Activated naive CD8-positive, alpha-beta T cell treated with anti-CD3 and anti-CD28 coated beads, Interleukin-2, amount 50 U/mL, for 24 hours (primary cell): ENCODE measurements around the gene CYP39A1.

Experiments used
- ATAC-seq: fragments of 150-1000 bp; cut with Tn5 transposase; one replicate; pipeline ENCODE4 v1.10.0; 2021
- DNase-seq: peaks from one replicate; pipeline ENCODE4 v3.0.0; 2021
- H3K27ac Mint-ChIP-seq: one replicate; pipeline ENCODE4 v1.8.0; 2021; ENCODE audit warnings: mild to moderate bottlenecking, mixed read lengths
- H3K27me3 Mint-ChIP-seq: one replicate; pipeline ENCODE4 v1.8.0; 2021; ENCODE audit warnings: mixed read lengths
- H3K36me3 Mint-ChIP-seq: one replicate; pipeline ENCODE4 v1.8.0; 2021; ENCODE audit warnings: low read depth, mixed read lengths
- H3K4me1 Mint-ChIP-seq: one replicate; pipeline ENCODE4 v1.8.0; 2021; ENCODE audit warnings: mixed read lengths
- H3K4me3 Mint-ChIP-seq: one replicate; pipeline ENCODE4 v1.8.0; 2021; ENCODE audit warnings: mild to moderate bottlenecking, moderate library complexity, mixed read lengths
- H3K9me3 Mint-ChIP-seq: one replicate; pipeline ENCODE4 v1.8.0; 2021; ENCODE audit warnings: mixed read lengths

Gene CYP39A1

DNA sequence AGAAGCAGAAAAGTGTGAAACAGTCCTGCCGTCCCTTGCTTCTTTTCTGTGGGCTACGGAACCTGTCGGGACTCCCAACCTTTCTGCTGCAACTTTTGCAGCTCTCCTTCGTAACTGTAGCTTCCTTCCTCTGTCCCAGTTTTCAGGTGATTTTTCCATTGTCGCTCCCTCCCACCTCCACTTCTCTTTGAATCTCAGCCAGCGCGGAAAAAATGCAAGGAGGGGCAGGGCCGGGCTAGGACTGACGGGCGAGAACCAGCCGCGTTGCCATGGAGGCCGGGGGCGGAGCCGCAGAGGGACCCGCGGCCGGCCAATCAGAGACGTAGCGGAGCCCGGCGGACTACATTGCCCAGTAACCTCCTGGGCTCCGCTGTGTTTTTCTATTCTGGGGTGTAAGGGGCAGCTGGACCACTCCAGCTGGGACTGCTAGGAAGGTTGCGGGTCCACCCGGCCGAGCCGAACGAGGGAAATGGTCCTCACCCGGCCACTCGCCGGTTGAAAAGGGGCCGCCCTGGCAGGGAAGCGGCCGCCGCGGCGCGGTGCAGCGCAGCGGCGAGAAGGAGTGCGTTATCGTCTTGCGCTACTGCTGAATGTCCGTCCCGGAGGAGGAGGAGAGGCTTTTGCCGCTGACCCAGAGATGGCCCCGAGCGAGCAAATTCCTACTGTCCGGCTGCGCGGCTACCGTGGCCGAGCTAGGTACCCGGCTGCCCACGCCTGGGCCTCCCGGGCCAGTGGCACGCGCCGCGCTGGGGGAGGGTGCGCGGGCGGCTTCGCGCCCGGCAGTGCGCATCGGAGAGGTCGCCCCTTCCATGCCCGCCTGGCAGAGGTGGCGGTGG is at the start of gene CYP39A1, which contains the start of gene SLC25A27:
CYP39A1 (minus strand) TSS at position 216 of the 836 bp plus-strand sequence. CDS start 236 bp downstream, outside the sequence.
SLC25A27 (plus strand) TSS at position 373 of the 836 bp plus-strand sequence; CDS start at position 591, 218 bp downstream.
- H3K27me3 Mint-ChIP-seq = peaks cover 48% of the 10 kb centered on the region
- ATAC-seq (peak; percentile 100), DNase-seq (peak; percentile 86)
- H3K4me3 Mint-ChIP-seq = peak within 1 kb of the TSS; percentile 80
- no peaks in the 10 kb centered on the region for H3K36me3 Mint-ChIP-seq
- no peaks in the 10 kb centered on the region for H3K9me3 Mint-ChIP-seq
- H3K27ac Mint-ChIP-seq = peak within 1 kb of the TSS; percentile 71
- peaks cover 21% of the 10 kb centered on the region for H3K4me1 Mint-ChIP-seq

DNA sequence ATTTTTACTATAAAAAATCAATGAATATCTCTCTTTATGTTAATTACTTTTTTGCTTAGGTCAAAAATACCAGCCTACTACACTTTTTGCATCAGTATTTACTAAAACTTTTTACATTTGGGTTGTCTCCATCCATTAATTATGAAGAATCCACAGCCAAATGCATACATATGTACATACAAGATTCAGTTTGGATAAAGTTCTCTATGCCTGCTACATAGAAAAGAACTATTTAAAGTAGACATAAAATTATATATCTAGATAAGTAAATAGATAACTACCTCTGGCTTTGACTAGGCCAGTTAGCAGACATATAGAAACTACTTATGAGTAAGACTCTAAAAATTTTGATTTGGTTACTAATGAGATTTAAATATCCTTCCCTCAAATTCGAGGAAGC is 47.4 kb upstream of the CYP39A1 start:
- no peak for DNase-seq

DNA sequence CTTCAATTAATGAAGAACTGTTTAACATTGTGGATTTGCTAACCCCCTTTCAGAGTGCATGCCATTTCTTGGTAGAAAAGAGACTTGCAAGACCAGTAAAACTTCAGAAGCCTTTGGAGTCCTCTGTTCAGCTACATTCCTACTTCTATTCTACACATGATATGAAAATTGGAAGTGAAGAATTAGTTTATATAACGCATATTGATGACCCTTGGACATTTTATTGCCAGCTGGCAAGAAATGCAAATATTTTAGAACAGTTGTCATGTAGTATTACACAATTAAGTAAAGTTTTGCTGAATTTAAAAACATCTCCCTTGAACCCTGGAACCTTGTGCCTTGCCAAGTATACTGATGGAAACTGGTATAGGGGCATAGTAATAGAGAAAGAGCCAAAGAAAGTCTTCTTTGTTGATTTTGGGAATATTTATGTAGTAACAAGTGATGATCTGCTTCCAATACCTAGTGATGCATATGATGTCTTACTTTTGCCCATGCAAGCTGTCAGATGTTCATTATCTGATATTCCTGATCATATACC is 38.4 kb upstream of the CYP39A1 start:
- Mint-ChIP-seq H3K4me1 (no peaks in the 10 kb centered on the region), H3K36me3 (no peaks in the 10 kb centered on the region), H3K9me3 (no peaks in the 10 kb centered on the region), H3K27me3 (peaks cover 2% of the 10 kb centered on the region), H3K27ac (no peak overlapping the region), H3K4me3 (no peak overlapping the region)
- ATAC-seq = no peak
- no peak for DNase-seq

More for the DNA sequence above, 47.4 kb upstream of the CYP39A1 start:
- no peak overlapping the region for H3K27ac Mint-ChIP-seq
- H3K9me3 Mint-ChIP-seq = no peaks in the 10 kb centered on the region
- no peak for ATAC-seq
- no peak overlapping the region for H3K4me3 Mint-ChIP-seq
- H3K36me3 Mint-ChIP-seq = no peaks in the 10 kb centered on the region
- H3K4me1 Mint-ChIP-seq = no peaks in the 10 kb centered on the region
- H3K27me3 Mint-ChIP-seq = peaks cover 22% of the 10 kb centered on the region

- ATAC-seq (no peak), DNase-seq (no peak)
- no peaks in the 10 kb centered on the region for H3K9me3 Mint-ChIP-seq
- no peaks in the 10 kb centered on the region for H3K4me1 Mint-ChIP-seq
- no peaks in the 10 kb centered on the region for H3K36me3 Mint-ChIP-seq
- H3K4me3 Mint-ChIP-seq = no peak overlapping the region
- no peak overlapping the region for H3K27ac Mint-ChIP-seq
- H3K27me3 Mint-ChIP-seq = no peaks in the 10 kb centered on the region
Observed at GRCh38 chr6:46690141-46690755, 37.6 kb upstream of the CYP39A1 start.

GRCh38 chr6:46689657-46690056 is 37.0 kb upstream of the CYP39A1 start:
- Mint-ChIP-seq H3K27ac (no peak overlapping the region), H3K9me3 (no peaks in the 10 kb centered on the region), H3K27me3 (no peaks in the 10 kb centered on the region), H3K4me1 (no peaks in the 10 kb centered on the region), H3K36me3 (no peaks in the 10 kb centered on the region), H3K4me3 (no peak overlapping the region)
- ATAC-seq (no peak), DNase-seq (no peak)

DNA sequence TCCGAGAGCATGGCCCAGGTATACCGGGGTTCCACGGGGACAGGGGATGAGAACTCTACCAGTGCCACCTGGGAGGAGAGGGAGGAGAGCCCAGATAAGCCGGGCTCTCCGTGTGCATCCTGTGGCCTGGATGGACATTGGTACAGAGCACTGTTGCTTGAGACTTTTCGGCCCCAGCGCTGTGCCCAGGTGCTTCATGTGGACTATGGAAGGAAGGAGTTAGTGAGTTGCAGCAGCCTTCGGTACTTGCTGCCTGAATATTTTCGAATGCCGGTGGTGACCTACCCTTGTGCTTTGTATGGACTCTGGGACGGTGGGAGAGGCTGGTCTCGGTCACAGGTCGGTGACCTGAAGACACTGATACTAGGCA is 36.3 kb upstream of the CYP39A1 start:
- H3K4me3 Mint-ChIP-seq = no peak overlapping the region
- no peaks in the 10 kb centered on the region for H3K9me3 Mint-ChIP-seq
- DNase-seq = no peak
- ATAC-seq = no peak
- H3K36me3 Mint-ChIP-seq = no peaks in the 10 kb centered on the region
- H3K27ac Mint-ChIP-seq = no peak overlapping the region
- H3K4me1 Mint-ChIP-seq = no peaks in the 10 kb centered on the region
- H3K27me3 Mint-ChIP-seq = no peaks in the 10 kb centered on the region

DNA sequence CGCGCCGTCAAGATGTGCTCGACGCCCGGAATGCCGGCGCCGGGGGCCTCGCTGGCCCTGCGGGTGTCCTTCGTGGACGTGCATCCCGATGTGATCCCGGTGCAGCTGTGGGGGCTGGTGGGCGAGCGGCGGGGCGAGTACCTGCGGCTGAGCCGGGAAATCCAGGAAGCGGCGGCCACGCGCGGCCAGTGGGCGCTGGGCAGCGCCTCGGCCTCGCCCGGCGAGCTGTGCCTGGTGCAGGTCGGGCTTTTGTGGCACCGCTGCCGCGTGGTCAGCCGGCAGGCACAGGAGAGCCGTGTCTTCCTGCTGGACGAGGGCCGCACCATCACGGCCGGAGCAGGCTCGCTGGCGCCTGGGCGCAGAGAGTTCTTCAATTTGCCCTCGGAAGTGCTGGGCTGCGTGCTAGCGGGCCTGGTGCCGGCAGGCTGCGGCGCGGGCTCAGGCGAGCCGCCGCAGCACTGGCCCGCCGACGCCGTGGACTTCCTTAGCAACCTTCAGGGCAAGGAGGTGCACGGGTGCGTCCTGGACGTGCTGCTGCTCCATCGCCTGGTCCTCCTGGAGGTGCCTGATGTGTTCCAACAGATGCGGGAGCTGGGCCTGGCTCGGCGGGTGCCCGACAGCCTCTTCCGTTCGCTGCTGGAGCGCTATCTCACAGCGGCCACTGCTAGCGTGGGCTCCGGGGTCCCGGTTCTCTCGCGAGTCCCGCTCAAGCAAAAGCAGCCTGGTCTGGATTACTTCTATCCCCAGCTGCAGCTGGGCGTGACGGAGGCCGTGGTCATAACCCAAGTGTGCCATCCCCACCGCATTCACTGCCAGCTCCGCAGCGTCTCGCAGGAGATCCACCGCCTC is 35.7 kb upstream of the CYP39A1 start:
- Mint-ChIP-seq H3K36me3 (no peaks in the 10 kb centered on the region), H3K27me3 (no peaks in the 10 kb centered on the region), H3K4me3 (no peak overlapping the region), H3K4me1 (no peaks in the 10 kb centered on the region), H3K9me3 (no peaks in the 10 kb centered on the region), H3K27ac (no peak overlapping the region)
- no peak for DNase-seq
- ATAC-seq = no peak

- no peak within 1 kb of the TSS for H3K4me3 Mint-ChIP-seq
- peaks cover 3% of the 10 kb centered on the region for H3K27me3 Mint-ChIP-seq
- no peak for ATAC-seq
- H3K27ac Mint-ChIP-seq = no peak within 1 kb of the TSS
- DNase-seq = no peak
- H3K4me1 Mint-ChIP-seq = no peaks in the 10 kb centered on the region
- no peaks in the 10 kb centered on the region for H3K36me3 Mint-ChIP-seq
- H3K9me3 Mint-ChIP-seq = no peaks in the 10 kb centered on the region
Observed at GRCh38 chr6:46687619-46688097, 35.0 kb upstream of the CYP39A1 start, which contains the start of gene TDRD6. TSS of gene TDRD6 (plus strand) at chr6:46687885. CDS start at chr6:46688129, 244 bp downstream.

- ATAC-seq (no peak), DNase-seq (no peak)
- Mint-ChIP-seq H3K27me3 (peaks cover 13% of the 10 kb centered on the region), H3K36me3 (no peaks in the 10 kb centered on the region), H3K4me1 (no peaks in the 10 kb centered on the region), H3K27ac (no peak overlapping the region), H3K9me3 (no peaks in the 10 kb centered on the region), H3K4me3 (no peak overlapping the region)
Observed at GRCh38 chr6:46684771-46685170, 32.2 kb upstream of the CYP39A1 start.

GRCh38 chr6:46677314-46677654 is 24.7 kb upstream of the CYP39A1 start:
- no peak for ATAC-seq
- no peak overlapping the region for H3K27ac Mint-ChIP-seq
- H3K4me1 Mint-ChIP-seq = no peaks in the 10 kb centered on the region

GRCh38 chr6:46676604-46677313 is 24.1 kb upstream of the CYP39A1 start:
- ATAC-seq (no peak), DNase-seq (no peak)
- Mint-ChIP-seq H3K4me1 (no peaks in the 10 kb centered on the region), H3K27ac (no peak overlapping the region), H3K36me3 (no peaks in the 10 kb centered on the region), H3K9me3 (no peaks in the 10 kb centered on the region), H3K27me3 (peaks cover 5% of the 10 kb centered on the region), H3K4me3 (no peak overlapping the region)

More at GRCh38 chr6:46677314-46677654, 24.7 kb upstream of the CYP39A1 start:
- Mint-ChIP-seq H3K36me3 (no peaks in the 10 kb centered on the region), H3K4me3 (no peak overlapping the region), H3K9me3 (no peaks in the 10 kb centered on the region), H3K27me3 (peaks cover 11% of the 10 kb centered on the region)
- no peak for DNase-seq

- no peak for ATAC-seq
- no peaks in the 10 kb centered on the region for H3K27me3 Mint-ChIP-seq
- H3K9me3 Mint-ChIP-seq = no peaks in the 10 kb centered on the region
- no peak overlapping the region for H3K27ac Mint-ChIP-seq
- no peak overlapping the region for H3K4me3 Mint-ChIP-seq
- no peak for DNase-seq
- H3K36me3 Mint-ChIP-seq = no peaks in the 10 kb centered on the region
- H3K4me1 Mint-ChIP-seq = no peaks in the 10 kb centered on the region
Observed at GRCh38 chr6:46674410-46674809, 21.8 kb upstream of the CYP39A1 start.

- Mint-ChIP-seq H3K27ac (no peak overlapping the region), H3K4me1 (no peaks in the 10 kb centered on the region), H3K36me3 (no peaks in the 10 kb centered on the region), H3K9me3 (no peaks in the 10 kb centered on the region), H3K4me3 (no peak overlapping the region), H3K27me3 (peaks cover 4% of the 10 kb centered on the region)
- no peak for ATAC-seq
- DNase-seq = no peak
Observed at GRCh38 chr6:46667377-46667776, 14.8 kb upstream of the CYP39A1 start.

DNA sequence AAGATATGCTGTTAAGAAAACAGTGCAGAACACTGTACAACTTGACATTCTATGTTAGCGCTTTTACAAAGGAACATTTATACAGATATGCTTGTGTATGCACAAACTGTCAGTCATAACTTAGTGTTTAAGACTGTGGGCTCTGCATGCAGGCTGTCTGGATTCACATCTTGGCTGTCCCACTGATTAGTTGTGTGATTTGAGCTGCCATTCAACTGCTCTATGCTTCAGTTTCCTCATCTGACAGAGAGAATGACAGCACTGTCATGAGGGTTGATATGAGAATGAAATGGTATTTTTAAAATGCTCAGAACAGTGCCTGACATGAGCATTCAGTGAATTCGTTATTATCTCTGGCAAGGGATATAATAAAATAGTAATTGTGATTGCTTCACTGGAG is 8.9 kb upstream of the CYP39A1 start:
- no peak overlapping the region for H3K4me3 Mint-ChIP-seq
- DNase-seq (no peak), ATAC-seq (no peak)
- H3K27ac Mint-ChIP-seq = no peak overlapping the region
- peaks cover 4% of the 10 kb centered on the region for H3K27me3 Mint-ChIP-seq
- no peaks in the 10 kb centered on the region for H3K9me3 Mint-ChIP-seq
- H3K4me1 Mint-ChIP-seq = no peaks in the 10 kb centered on the region
- H3K36me3 Mint-ChIP-seq = no peaks in the 10 kb centered on the region
